Fibroblast of lung (primary cell): Measurements from ENCODE around the gene ERRFI1. TPM values are rescaled to one million over a fixed set of nuclear protein-coding genes. Genes with fewer than 3 reads are reported as not detected.

Source experiments
- DNase-seq, 2 donors: peaks; one replicate each; pipeline versions ENCODE4 v3.0.0 to v3.0.0-alpha.2; 2010; ENCODE audit warnings: low read depth in 2 of 2
- H2AFZ ChIP-seq: 2 replicates; pipeline ENCODE4 v1.5.1; 2012; ENCODE audit warnings: low read length, control low read depth, inconsistent platforms
- H3K27ac ChIP-seq: 2 replicates; pipeline ENCODE4 v1.5.1; 2011; ENCODE audit warnings: low read length, control low read depth; ENCODE audit not compliant: insufficient read depth
- H3K27me3 ChIP-seq: 2 replicates; pipeline ENCODE4 v1.5.1; 2011; ENCODE audit warnings: mild to moderate bottlenecking, low read length; ENCODE audit not compliant: control insufficient read depth, insufficient read depth
- H3K36me3 ChIP-seq: 2 replicates; pipeline ENCODE4 v1.5.1; 2011; ENCODE audit warnings: low read length; ENCODE audit not compliant: control insufficient read depth, insufficient read depth
- H3K4me1 ChIP-seq: 2 replicates; pipeline ENCODE4 v1.5.1; 2011; ENCODE audit warnings: low read length; ENCODE audit not compliant: control insufficient read depth, insufficient read depth; ENCODE audit errors: extremely low read depth
- H3K4me2 ChIP-seq: 2 replicates; pipeline ENCODE4 v1.5.1; 2011; ENCODE audit warnings: low read length, control low read depth; ENCODE audit not compliant: insufficient read depth; ENCODE audit errors: extremely low read depth
- H3K4me3 ChIP-seq, 4 experiments: fragments of 200-600 bp in 1 of 4; sonication (generic) in 1 of 4; replicated peaks in 1 of 4; 2 replicates each; pipeline ENCODE4 v1.5.1; 2011 to 2016; ENCODE audit warnings: low read length in 4 of 4, low read depth in 3 of 4, mild to moderate bottlenecking in 3 of 4, control low read depth in 2 of 4, inconsistent platforms in 1 of 4, mixed read lengths in 1 of 4; ENCODE audit not compliant: insufficient read depth in 1 of 4; ENCODE audit errors: control extremely low read depth in 1 of 4
- H3K79me2 ChIP-seq: 2 replicates; pipeline ENCODE4 v1.5.1; 2012; ENCODE audit warnings: mild to moderate bottlenecking, low read length, inconsistent platforms; ENCODE audit not compliant: control insufficient read depth, insufficient read depth
- H3K9ac ChIP-seq: 2 replicates; pipeline ENCODE4 v1.5.1; 2011; ENCODE audit warnings: mild to moderate bottlenecking, low read length, control low read depth; ENCODE audit not compliant: insufficient read depth
- H3K9me3 ChIP-seq: 2 replicates; pipeline ENCODE4 v1.5.1; 2012; ENCODE audit warnings: low read depth, low read length; ENCODE audit not compliant: control insufficient read depth, insufficient read depth
- H4K20me1 ChIP-seq: 2 replicates; pipeline ENCODE4 v1.5.1; 2011; ENCODE audit warnings: low read length; ENCODE audit not compliant: control insufficient read depth, insufficient read depth; ENCODE audit errors: extremely low read depth
- EZH2 ChIP-seq: IDR thresholded peaks from 2 replicates; pipeline ENCODE4 v1.5.1; 2012; ENCODE audit warnings: low read length, control low read depth, mild to moderate bottlenecking; ENCODE audit errors: missing control alignments
- polyA plus RNA-seq, 2 donors: library from polyadenylated mRNA; depleted of rRNA in 1 of 2; stranded (reverse) in 1 of 2; unstranded in 1 of 2; fragments of >200 nt; gene quantifications; 2 replicates each; pipeline ENCODE4 v1.2.1, GENCODE V29; 2011 to 2012; ENCODE audit warnings: missing spikeins in 1 of 2
- total RNA-seq: library from RNA; depleted of rRNA; stranded (reverse); fragments of >200 nt; gene quantifications from 2 replicates; pipeline ENCODE4 v1.2.1, GENCODE V29; 2014
- TF ChIP-seq, protein P1 (sequence below), 2 donors: IDR thresholded peaks in 1 of 2; conservative IDR thresholded peaks in 1 of 2; 1 replicate in 1 of 2; 2 replicates in 1 of 2; pipeline ENCODE4 v1.5.1; 2011 to 2012; ENCODE audit warnings: low read length in 2 of 2, control low read depth in 1 of 2, inconsistent platforms in 1 of 2, low read depth in 1 of 2, mild to moderate bottlenecking in 1 of 2

Gene ERRFI1
- total and polyA plus RNA-seq, 2 donors (not counting 1 experiment from before 2014, with no cell fraction given): 46.2 to 105 TPM

- H3K4me2 ChIP-seq: peak overlapping the region; percentile 95
- no peak for DNase-seq
- peak overlapping the region; percentile 15 for H2AFZ ChIP-seq
- peak overlapping the region; percentile 89 for H3K27ac ChIP-seq
- H3K9me3 ChIP-seq: no peaks in the 10 kb centered on the region
- no peaks in the 10 kb centered on the region for H3K27me3 ChIP-seq
- no peaks in the 10 kb centered on the region for H4K20me1 ChIP-seq
- TF ChIP-seq, protein P1, sequence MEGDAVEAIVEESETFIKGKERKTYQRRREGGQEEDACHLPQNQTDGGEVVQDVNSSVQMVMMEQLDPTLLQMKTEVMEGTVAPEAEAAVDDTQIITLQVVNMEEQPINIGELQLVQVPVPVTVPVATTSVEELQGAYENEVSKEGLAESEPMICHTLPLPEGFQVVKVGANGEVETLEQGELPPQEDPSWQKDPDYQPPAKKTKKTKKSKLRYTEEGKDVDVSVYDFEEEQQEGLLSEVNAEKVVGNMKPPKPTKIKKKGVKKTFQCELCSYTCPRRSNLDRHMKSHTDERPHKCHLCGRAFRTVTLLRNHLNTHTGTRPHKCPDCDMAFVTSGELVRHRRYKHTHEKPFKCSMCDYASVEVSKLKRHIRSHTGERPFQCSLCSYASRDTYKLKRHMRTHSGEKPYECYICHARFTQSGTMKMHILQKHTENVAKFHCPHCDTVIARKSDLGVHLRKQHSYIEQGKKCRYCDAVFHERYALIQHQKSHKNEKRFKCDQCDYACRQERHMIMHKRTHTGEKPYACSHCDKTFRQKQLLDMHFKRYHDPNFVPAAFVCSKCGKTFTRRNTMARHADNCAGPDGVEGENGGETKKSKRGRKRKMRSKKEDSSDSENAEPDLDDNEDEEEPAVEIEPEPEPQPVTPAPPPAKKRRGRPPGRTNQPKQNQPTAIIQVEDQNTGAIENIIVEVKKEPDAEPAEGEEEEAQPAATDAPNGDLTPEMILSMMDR (conservative IDR thresholded peaks at IDR 0.05 in 1 of 2, IDR thresholded peaks at IDR 0.05 in 1 of 2; ENCODE audit: low read depth in 1 of 2, low read length in 2 of 2): no peak
- TF ChIP-seq EZH2: no peak
- peak overlapping the region; percentile 92 for H3K9ac ChIP-seq
- peaks cover 9% of the 10 kb centered on the region for H3K36me3 ChIP-seq
- peaks cover 2% of the 10 kb centered on the region for H3K4me1 ChIP-seq
- peaks cover 35% of the 10 kb centered on the region for H3K79me2 ChIP-seq
- H3K4me3 ChIP-seq: peak overlapping the region; percentile 71 to 96 (median 90)
Observed at GRCh38 chr1:7962014-7962335, 64.1 kb downstream of the ERRFI1 start.

Other genes with a start within 250 kb of the ERRFI1 start
- 10.3 and 18.8 TPM in 2 replicates for gene PER3, start 242.0 kb downstream of the ERRFI1 start, total RNA-seq
- gene PER3, start 242.0 kb downstream of the ERRFI1 start, polyA plus RNA-seq: 10.3 and 16.6 TPM in 2 replicates
- gene UTS2, start 173.2 kb downstream of the ERRFI1 start, total RNA-seq: not detected in 2 replicates
- gene UTS2, start 173.2 kb downstream of the ERRFI1 start, polyA plus RNA-seq: not detected in 2 replicates
- under 0.01 TPM in 1 of 2 replicates, not detected in the other for gene TNFRSF9, start 85.5 kb downstream of the ERRFI1 start, total RNA-seq
- gene TNFRSF9, start 85.5 kb downstream of the ERRFI1 start, polyA plus RNA-seq: 0.02 TPM in 1 of 2 replicates, not detected in the other
- 251 and 264 TPM in 2 replicates for gene PARK7, start 64.6 kb downstream of the ERRFI1 start, total RNA-seq
- gene PARK7, start 64.6 kb downstream of the ERRFI1 start, polyA plus RNA-seq: 513 and 651 TPM in 2 replicates